B cell (primary cell): ENCODE measurements around the gene LAMA3. TPM values are rescaled to one million over a fixed set of nuclear protein-coding genes. Genes with fewer than 3 reads are reported as not detected.

ENCODE experiments used
- ATAC-seq: fragments of 200-7000 bp; cut with Tn5 transposase; one replicate; pipeline ENCODE4 v1.10.0; 2021; ENCODE audit warnings: low read depth, mild to moderate bottlenecking, moderate number of reproducible peaks, moderate library complexity
- CTCF ChIA-PET: fragments of 350-600 bp; sonication (Branson Sonifier 250); formaldehyde crosslinking; loops from one replicate; lab custom pipeline; 2021; ENCODE audit warnings: antibody characterized with exemption, inconsistent platforms; lab: Charles Lee
- POLR2A ChIA-PET: fragments of 350-600 bp; sonication (Branson Sonifier 250); formaldehyde crosslinking; loops from one replicate; lab custom pipeline; 2021; ENCODE audit warnings: antibody characterized with exemption; lab: Charles Lee
- DNase-seq: peaks from one replicate; pipeline ENCODE4 v3.0.0; 2013
- H2AFZ ChIP-seq: 2 replicates; pipeline ENCODE4 v1.6.1; 2012; ENCODE audit warnings: mild to moderate bottlenecking, low read depth, low read length; ENCODE audit not compliant: insufficient read depth, poor library complexity, severe bottlenecking
- H3K27ac ChIP-seq, 2 donors: 1 replicate in 1 of 2; 2 replicates in 1 of 2; pipeline ENCODE4 v1.5.1; 2012 to 2013; ENCODE audit warnings: low read length in 2 of 2, mild to moderate bottlenecking in 2 of 2, moderate library complexity in 1 of 2
- H3K27me3 ChIP-seq, 4 experiments: fragments of 200-600 bp in 1 of 4; sonication (generic) in 1 of 4; replicated peaks in 1 of 4; 1 replicate in 2 of 4; 2 replicates in 2 of 4; pipeline versions ENCODE4 v1.6.1 to v1.7.0; 2013 to 2016; ENCODE audit warnings: low read length in 3 of 4, mild to moderate bottlenecking in 2 of 4, mixed read lengths in 1 of 4, moderate library complexity in 1 of 4; ENCODE audit not compliant: insufficient read depth in 4 of 4, control insufficient read depth in 3 of 4; ENCODE audit errors: control extremely low read depth in 1 of 4
- H3K36me3 ChIP-seq, 2 experiments: replicated peaks in 1 of 2; 1 replicate in 1 of 2; 2 replicates in 1 of 2; pipeline versions ENCODE4 v1.6.1 to v1.7.1; 2013; ENCODE audit warnings: low read length in 1 of 2; ENCODE audit not compliant: insufficient read depth in 2 of 2, control insufficient read depth in 1 of 2; ENCODE audit errors: control extremely low read depth in 1 of 2, extremely low read depth in 1 of 2
- H3K4me1 ChIP-seq, 2 donors: fragments of 200-600 bp in 1 of 2; sonication (generic) in 1 of 2; 1 replicate in 1 of 2; 2 replicates in 1 of 2; pipeline versions ENCODE4 v1.5.1 to v1.6.1; 2013 to 2017; ENCODE audit warnings: low read length in 2 of 2; ENCODE audit not compliant: control insufficient read depth in 2 of 2, insufficient read depth in 2 of 2
- H3K4me2 ChIP-seq: replicated peaks from 2 replicates; pipeline ENCODE3; 2012; ENCODE audit warnings: mild to moderate bottlenecking, low read depth, low read length; ENCODE audit not compliant: poor library complexity, severe bottlenecking
- H3K4me3 ChIP-seq, 5 experiments: fragments of 200-600 bp in 1 of 5; sonication (generic) in 1 of 5; 1 replicate in 3 of 5; 2 replicates in 2 of 5; pipeline versions ENCODE4 v1.5.1 to v1.7.0; 2011 to 2016; ENCODE audit warnings: low read length in 4 of 5, mild to moderate bottlenecking in 4 of 5, low read depth in 2 of 5, control low read depth in 1 of 5, moderate library complexity in 1 of 5; ENCODE audit not compliant: insufficient read depth in 1 of 5; ENCODE audit errors: control extremely low read depth in 1 of 5, extremely low read depth in 1 of 5
- H3K79me2 ChIP-seq: fragments of 200-600 bp; sonication (generic); one replicate; pipeline ENCODE4 v1.6.0; 2016; ENCODE audit warnings: low read length; ENCODE audit not compliant: control insufficient read depth, insufficient read depth
- H3K9ac ChIP-seq: fragments of 200-600 bp; sonication (generic); 2 replicates; pipeline ENCODE4 v1.6.1; 2017; ENCODE audit warnings: mild to moderate bottlenecking, low read length, moderate library complexity
- H3K9me3 ChIP-seq, 3 donors: one replicate each; pipeline versions ENCODE4 v1.6.1 to v1.7.1; 2013; ENCODE audit warnings: low read length in 2 of 3; ENCODE audit not compliant: control insufficient read depth in 2 of 3, insufficient read depth in 1 of 3; ENCODE audit errors: control extremely low read depth in 1 of 3
- H4K20me1 ChIP-seq: 2 replicates; pipeline ENCODE4 v1.6.0; 2012; ENCODE audit warnings: mild to moderate bottlenecking, low read length; ENCODE audit not compliant: insufficient read depth, control insufficient read depth, poor library complexity, severe bottlenecking
- H3K27ac Mint-ChIP-seq: one replicate; pipeline ENCODE4 v1.8.0; 2021; ENCODE audit warnings: mixed read lengths
- H3K27me3 Mint-ChIP-seq: one replicate; pipeline ENCODE4 v1.8.0; 2021; ENCODE audit warnings: mixed read lengths
- H3K4me1 Mint-ChIP-seq: one replicate; pipeline ENCODE4 v1.8.0; 2021; ENCODE audit warnings: mixed read lengths
- H3K4me3 Mint-ChIP-seq: one replicate; pipeline ENCODE4 v1.8.0; 2021; ENCODE audit warnings: mixed read lengths
- H3K9me3 Mint-ChIP-seq: one replicate; pipeline ENCODE4 v1.8.0; 2022; ENCODE audit warnings: mixed read lengths; ENCODE audit not compliant: insufficient read depth
- EZH2 ChIP-seq: IDR thresholded peaks from 2 replicates; pipeline ENCODE4 v1.6.1; 2012; ENCODE audit warnings: borderline replicate concordance, low read depth, mild to moderate bottlenecking, moderate library complexity, low read length; ENCODE audit not compliant: insufficient read depth, poor library complexity, severe bottlenecking
- WGBS: methylation state at CpG from one replicate; pipeline ENCODE4 v1.1.5; 2013; ENCODE audit warnings: missing lambda C conversion rate; ENCODE audit not compliant: insufficient coverage; 5-methylcytosine and 5-hydroxymethylcytosine counted together
- intact Hi-C: fragments of 100-400 bp; cut with micrococcal nuclease; formaldehyde crosslinking; loops from one replicate; pipeline ENCODE4 v1.10.0; 2022
- polyA plus RNA-seq: library from polyadenylated mRNA; depleted of rRNA; stranded (reverse); fragments of >200 nt; gene quantifications from 2 replicates; pipeline ENCODE4 v1.2.3, GENCODE V29; 2012
- total RNA-seq, 2 donors: library from RNA; stranded (reverse); fragments of 120-200 nt in 1 of 2; gene quantifications; 1 replicate in 1 of 2; 2 replicates in 1 of 2; pipeline versions ENCODE4 v1.2.3 to v1.2.4, GENCODE V29; 2013 to 2022
- TF ChIP-seq, protein P1 (sequence below): fragments of 200-600 bp; IDR thresholded peaks from one replicate; pipeline ENCODE4 v1.8.0; 2022; ENCODE audit warnings: antibody characterized with exemption, mild to moderate bottlenecking

The LAMA3 gene
- total and polyA plus RNA-seq, 2 donors (not counting 1 experiment from before 2014, with no cell fraction given): 0.03 to 0.32 TPM

DNA sequence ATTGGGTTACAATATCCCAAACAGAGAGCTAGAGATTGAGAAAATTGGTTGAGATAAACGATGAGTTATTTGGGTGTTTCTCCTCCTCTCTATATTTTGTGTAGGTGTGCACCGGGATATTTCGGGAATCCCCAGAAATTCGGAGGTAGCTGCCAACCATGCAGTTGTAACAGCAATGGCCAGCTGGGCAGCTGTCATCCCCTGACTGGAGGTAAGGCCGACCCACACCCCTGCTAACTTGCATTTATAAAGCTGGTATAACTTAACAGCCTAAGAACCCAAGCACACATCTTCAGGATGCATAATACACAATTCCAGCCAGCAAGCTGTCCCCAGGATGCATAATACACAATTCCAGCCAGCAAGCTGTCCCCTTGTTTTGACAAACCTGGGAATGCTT is 200.7 kb downstream of the LAMA3 start:
- WGBS: 99% methylated on average over 5 of the region's 5 CpGs
- Histone ChIP-seq H4K20me1 (no peaks in the 10 kb centered on the region), H3K36me3 (no peaks in the 10 kb centered on the region), H3K4me2 (no peak overlapping the region), H3K79me2 (no peaks in the 10 kb centered on the region), H3K4me1 (peaks cover 0 to 5% of the 10 kb centered on the region in 2 donors), H3K4me3 (no peak overlapping the region), H3K27ac (no peak overlapping the region), H3K27me3 (no peaks in the 10 kb centered on the region), H2AFZ (no peak overlapping the region), H3K9me3 (no peaks in the 10 kb centered on the region), H3K9ac (no peak overlapping the region)
- H3K4me1 Mint-ChIP-seq: peaks cover 5% of the 10 kb centered on the region
- ChIA-PET CTCF (interaction anchor here (1.3 kb wide), 1 partner anchor 28 kb away, joined by 4 read pairs; no protein-coding TSS in a partner anchor), POLR2A (no interaction called here)
- H3K4me3 Mint-ChIP-seq: no peak overlapping the region
- no peak for ATAC-seq
- H3K9me3 Mint-ChIP-seq: peaks cover 3% of the 10 kb centered on the region
- intact Hi-C loops: no loop called here
- no peak for DNase-seq
- H3K27me3 Mint-ChIP-seq: no peaks in the 10 kb centered on the region
- TF ChIP-seq EZH2: no peak
- TF ChIP-seq, protein P1, sequence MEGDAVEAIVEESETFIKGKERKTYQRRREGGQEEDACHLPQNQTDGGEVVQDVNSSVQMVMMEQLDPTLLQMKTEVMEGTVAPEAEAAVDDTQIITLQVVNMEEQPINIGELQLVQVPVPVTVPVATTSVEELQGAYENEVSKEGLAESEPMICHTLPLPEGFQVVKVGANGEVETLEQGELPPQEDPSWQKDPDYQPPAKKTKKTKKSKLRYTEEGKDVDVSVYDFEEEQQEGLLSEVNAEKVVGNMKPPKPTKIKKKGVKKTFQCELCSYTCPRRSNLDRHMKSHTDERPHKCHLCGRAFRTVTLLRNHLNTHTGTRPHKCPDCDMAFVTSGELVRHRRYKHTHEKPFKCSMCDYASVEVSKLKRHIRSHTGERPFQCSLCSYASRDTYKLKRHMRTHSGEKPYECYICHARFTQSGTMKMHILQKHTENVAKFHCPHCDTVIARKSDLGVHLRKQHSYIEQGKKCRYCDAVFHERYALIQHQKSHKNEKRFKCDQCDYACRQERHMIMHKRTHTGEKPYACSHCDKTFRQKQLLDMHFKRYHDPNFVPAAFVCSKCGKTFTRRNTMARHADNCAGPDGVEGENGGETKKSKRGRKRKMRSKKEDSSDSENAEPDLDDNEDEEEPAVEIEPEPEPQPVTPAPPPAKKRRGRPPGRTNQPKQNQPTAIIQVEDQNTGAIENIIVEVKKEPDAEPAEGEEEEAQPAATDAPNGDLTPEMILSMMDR: no peak
- no peak overlapping the region for H3K27ac Mint-ChIP-seq

DNA sequence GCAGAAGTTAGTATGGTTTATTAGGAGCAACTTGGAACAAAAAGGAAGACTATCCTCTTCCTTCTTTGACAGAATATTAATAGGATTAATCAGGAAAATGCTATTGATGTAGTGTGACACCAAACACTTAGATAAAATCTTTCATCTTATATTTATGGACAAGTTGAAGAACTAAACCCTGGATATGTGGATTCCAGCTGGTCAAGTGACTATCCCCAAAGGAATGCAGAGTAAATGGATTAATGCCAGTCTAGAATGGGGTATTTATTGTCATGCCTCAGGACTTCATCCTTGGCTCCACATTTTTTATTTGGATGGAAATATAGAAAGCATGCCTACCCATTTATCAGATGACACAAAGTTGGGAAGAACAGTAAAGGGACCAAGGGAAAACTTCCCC is 201.3 kb downstream of the LAMA3 start:
- POLR2A ChIA-PET: no interaction called here
- peaks cover 0 to 5% of the 10 kb centered on the region in 2 donors for H3K4me1 ChIP-seq
- Mint-ChIP-seq H3K27me3 (no peaks in the 10 kb centered on the region), H3K27ac (no peak overlapping the region), H3K4me3 (no peak overlapping the region), H3K9me3 (peaks cover 3% of the 10 kb centered on the region), H3K4me1 (peaks cover 5% of the 10 kb centered on the region)
- CTCF ChIA-PET: interaction anchor here (1.3 kb wide), 1 partner anchor 28 kb away, joined by 4 read pairs; no protein-coding TSS in a partner anchor
- H3K9me3 ChIP-seq: no peaks in the 10 kb centered on the region
- H3K79me2 ChIP-seq: no peaks in the 10 kb centered on the region
- no peak overlapping the region for H3K27ac ChIP-seq
- TF ChIP-seq, protein P1: no peak
- no peak for TF ChIP-seq EZH2
- H3K9ac ChIP-seq: no peak overlapping the region
- no peaks in the 10 kb centered on the region for H3K27me3 ChIP-seq
- ATAC-seq: no peak
- no peak overlapping the region for H3K4me3 ChIP-seq
- intact Hi-C loops: no loop called here
- no peak for DNase-seq
- H3K4me2 ChIP-seq: no peak overlapping the region
- no peaks in the 10 kb centered on the region for H4K20me1 ChIP-seq
- H2AFZ ChIP-seq: no peak overlapping the region
- no peaks in the 10 kb centered on the region for H3K36me3 ChIP-seq
